MV-4-11 (cell line): ENCODE data around the gene SLC25A23.
"Not testable (repeated sequence)": the region's sequence is repeated elsewhere in the genome, so short reads cannot be mapped to it uniquely, and the experiment has no call there.

Experiments
- DNase-seq: peaks from one replicate; lab custom pipeline; 2025; lab: John Stamatoyannopoulos, UW

SLC25A23 gene

GRCh38 chr19:6457958-6458694 lies 1.5 kb downstream of the SLC25A23 start:
- DNase-seq, result peak; percentile 13

- DNase-seq, result no peak
Measured at GRCh38 chr19:6455924-6456323, 3.7 kb downstream of the SLC25A23 start.

- no peak for DNase-seq
Measured at GRCh38 chr19:6453951-6454565, 5.5 kb downstream of the SLC25A23 start.

GRCh38 chr19:6452899-6453298 lies 6.7 kb downstream of the SLC25A23 start:
- DNase-seq, result no peak

GRCh38 chr19:6452223-6452614 lies 7.4 kb downstream of the SLC25A23 start:
- no peak for DNase-seq

- no peak for DNase-seq
Measured at GRCh38 chr19:6451583-6452222, 7.9 kb downstream of the SLC25A23 start.

- no peak for DNase-seq
Measured at GRCh38 chr19:6450166-6450565, 9.4 kb downstream of the SLC25A23 start.

- no peak for DNase-seq
Measured at GRCh38 chr19:6448045-6448444, 11.5 kb downstream of the SLC25A23 start.

- no peak for DNase-seq
Measured at GRCh38 chr19:6446452-6446851, 13.1 kb downstream of the SLC25A23 start.

- DNase-seq, result no peak
Measured at GRCh38 chr19:6443986-6444385, 15.6 kb downstream of the SLC25A23 start.

GRCh38 chr19:6442087-6442688 lies 17.4 kb downstream of the SLC25A23 start:
- no peak for DNase-seq

GRCh38 chr19:6440905-6441304 lies 18.7 kb downstream of the SLC25A23 start:
- DNase-seq, result no peak

GRCh38 chr19:6439743-6440142 lies 19.8 kb downstream of the SLC25A23 start:
- no peak for DNase-seq

- no peak for DNase-seq
Measured at GRCh38 chr19:6433663-6434062, 25.9 kb downstream of the SLC25A23 start, which contains the start of gene SLC25A41. Gene SLC25A41, minus strand, starts transcription at chr19:6433763. Its CDS starts 70 bp downstream, at chr19:6433693.

- no peak for DNase-seq
Measured at GRCh38 chr19:6433165-6433564, 26.4 kb downstream of the SLC25A23 start.

- no peak for DNase-seq
Measured at GRCh38 chr19:6431891-6432290, 27.7 kb downstream of the SLC25A23 start.

GRCh38 chr19:6429419-6430221 lies 30.0 kb downstream of the SLC25A23 start:
- DNase-seq, result peak; percentile 49

GRCh38 chr19:6428692-6429418 lies 30.7 kb downstream of the SLC25A23 start:
- DNase-seq, result not testable (repeated sequence)

- no peak for DNase-seq
Measured at GRCh38 chr19:6427131-6427530, 32.5 kb downstream of the SLC25A23 start.

- DNase-seq, result peak; percentile 53
Measured at GRCh38 chr19:6425732-6426620, 33.6 kb downstream of the SLC25A23 start.
